ENCODE results near the gene FRMD4A.
A peak's percentile ranks its signal among the peaks of the same experiment; 100 is the strongest.

FRMD4A gene

DNA sequence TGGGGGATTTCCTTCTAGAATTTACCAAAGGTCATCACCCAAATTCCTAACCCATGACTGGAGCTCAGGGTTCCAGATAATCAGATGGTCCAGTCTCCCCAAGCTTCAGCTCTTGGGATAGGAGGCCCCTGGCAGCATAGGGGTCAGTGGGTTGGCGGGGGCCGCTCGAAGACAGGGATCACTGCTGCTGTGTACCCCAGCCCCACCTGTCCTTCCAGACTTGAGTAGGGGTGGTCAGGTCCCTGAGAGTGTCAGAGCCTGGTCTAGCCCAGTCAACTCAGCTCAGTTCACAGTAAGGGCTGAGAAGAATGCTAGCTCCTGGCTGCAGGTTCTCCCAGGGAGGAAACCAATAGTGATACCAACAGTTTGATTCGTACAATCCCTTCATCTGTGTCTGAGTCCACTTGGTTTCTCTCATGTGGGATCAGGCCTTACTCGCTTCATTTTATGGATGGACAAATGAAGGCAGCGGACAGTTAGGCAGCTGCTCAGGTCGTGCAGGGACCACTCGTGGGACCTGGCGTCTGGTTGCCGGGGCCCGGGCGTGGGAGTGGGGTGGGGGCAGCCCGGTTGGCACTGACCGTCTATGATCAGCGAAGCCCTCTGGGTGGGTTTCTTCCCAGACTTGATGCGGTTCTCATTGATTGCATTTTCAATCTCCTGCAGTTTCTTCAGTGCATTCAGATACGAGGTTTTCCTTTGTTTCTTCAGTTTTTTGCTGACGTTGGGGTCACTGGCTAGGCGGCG lies 665.0 kb downstream of the FRMD4A start:
- no peaks in the 10 kb centered on the region for H3K4me1 ChIP-seq (ENCODE audit: control insufficient read depth, insufficient read depth, low read length, poor library complexity, severe bottlenecking)
- no peaks in the 10 kb centered on the region for H3K36me3 ChIP-seq (ENCODE audit: control insufficient read depth, insufficient read depth, low read length)
- H3K4me3 ChIP-seq (ENCODE audit: insufficient read depth, low read depth, low read length, poor library complexity, severe bottlenecking) = no peak overlapping the region
- no peak overlapping the region for H3K27ac ChIP-seq (ENCODE audit: insufficient read depth, low read length, poor library complexity, severe bottlenecking)
- DNase-seq = no peak
- H3K27me3 ChIP-seq (replicated peaks; ENCODE audit: control insufficient read depth, insufficient read depth, low read length, poor library complexity, severe bottlenecking) = no peaks in the 10 kb centered on the region
- H3K9me3 ChIP-seq (ENCODE audit: control insufficient read depth, low read length) = no peaks in the 10 kb centered on the region

GRCh38 chr10:13661256-13661655 lies 669.5 kb downstream of the FRMD4A start:
- no peaks in the 10 kb centered on the region for H3K9me3 ChIP-seq (ENCODE audit: control insufficient read depth, low read length)
- H3K36me3 ChIP-seq (ENCODE audit: control insufficient read depth, insufficient read depth, low read length) = no peaks in the 10 kb centered on the region
- DNase-seq = no peak
- no peaks in the 10 kb centered on the region for H3K4me1 ChIP-seq (ENCODE audit: control insufficient read depth, insufficient read depth, low read length, poor library complexity, severe bottlenecking)
- no peak overlapping the region for H3K4me3 ChIP-seq (ENCODE audit: insufficient read depth, low read depth, low read length, poor library complexity, severe bottlenecking)
- H3K27me3 ChIP-seq (replicated peaks; ENCODE audit: control insufficient read depth, insufficient read depth, low read length, poor library complexity, severe bottlenecking) = no peaks in the 10 kb centered on the region
- H3K27ac ChIP-seq (ENCODE audit: insufficient read depth, low read length, poor library complexity, severe bottlenecking) = no peak overlapping the region

DNA sequence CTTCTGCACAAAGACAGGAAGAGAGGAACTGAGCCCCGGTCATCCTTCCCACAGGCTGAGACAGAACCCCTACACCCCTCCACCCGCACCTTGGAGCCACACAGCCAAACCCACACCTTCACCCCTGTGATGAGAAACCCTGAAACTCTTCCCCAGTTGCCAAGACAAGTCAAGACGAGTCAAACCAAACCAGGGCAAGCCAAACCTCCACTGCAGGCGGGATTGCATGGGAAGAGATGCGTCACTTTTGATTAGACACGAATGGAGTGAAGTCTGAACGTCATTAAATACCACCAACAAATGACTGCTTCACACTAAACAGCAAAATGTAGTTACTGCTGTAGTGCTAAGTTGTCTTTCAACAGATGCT lies 670.2 kb downstream of the FRMD4A start:
- Histone ChIP-seq H3K27ac (ENCODE audit: insufficient read depth, low read length, poor library complexity, severe bottlenecking) (no peak overlapping the region), H3K9me3 (ENCODE audit: control insufficient read depth, low read length) (no peaks in the 10 kb centered on the region), H3K4me3 (ENCODE audit: insufficient read depth, low read depth, low read length, poor library complexity, severe bottlenecking) (no peak overlapping the region), H3K4me1 (ENCODE audit: control insufficient read depth, insufficient read depth, low read length, poor library complexity, severe bottlenecking) (no peaks in the 10 kb centered on the region), H3K36me3 (ENCODE audit: control insufficient read depth, insufficient read depth, low read length) (no peaks in the 10 kb centered on the region), H3K27me3 (replicated peaks; ENCODE audit: control insufficient read depth, insufficient read depth, low read length, poor library complexity, severe bottlenecking) (no peaks in the 10 kb centered on the region)
- no peak for DNase-seq

- no peak overlapping the region for H3K27ac ChIP-seq (ENCODE audit: insufficient read depth, low read length, poor library complexity, severe bottlenecking)
- H3K4me1 ChIP-seq (ENCODE audit: control insufficient read depth, insufficient read depth, low read length, poor library complexity, severe bottlenecking) = no peaks in the 10 kb centered on the region
- H3K27me3 ChIP-seq (replicated peaks; ENCODE audit: control insufficient read depth, insufficient read depth, low read length, poor library complexity, severe bottlenecking) = no peaks in the 10 kb centered on the region
- no peaks in the 10 kb centered on the region for H3K36me3 ChIP-seq (ENCODE audit: control insufficient read depth, insufficient read depth, low read length)
- no peak overlapping the region for H3K4me3 ChIP-seq (ENCODE audit: insufficient read depth, low read depth, low read length, poor library complexity, severe bottlenecking)
- H3K9me3 ChIP-seq (ENCODE audit: control insufficient read depth, low read length) = no peaks in the 10 kb centered on the region
- peak; percentile 10 to 45 (median 35) for DNase-seq
These were observed 670.7 kb downstream of the FRMD4A start for GRCh38 chr10:13659887-13660550.

DNA sequence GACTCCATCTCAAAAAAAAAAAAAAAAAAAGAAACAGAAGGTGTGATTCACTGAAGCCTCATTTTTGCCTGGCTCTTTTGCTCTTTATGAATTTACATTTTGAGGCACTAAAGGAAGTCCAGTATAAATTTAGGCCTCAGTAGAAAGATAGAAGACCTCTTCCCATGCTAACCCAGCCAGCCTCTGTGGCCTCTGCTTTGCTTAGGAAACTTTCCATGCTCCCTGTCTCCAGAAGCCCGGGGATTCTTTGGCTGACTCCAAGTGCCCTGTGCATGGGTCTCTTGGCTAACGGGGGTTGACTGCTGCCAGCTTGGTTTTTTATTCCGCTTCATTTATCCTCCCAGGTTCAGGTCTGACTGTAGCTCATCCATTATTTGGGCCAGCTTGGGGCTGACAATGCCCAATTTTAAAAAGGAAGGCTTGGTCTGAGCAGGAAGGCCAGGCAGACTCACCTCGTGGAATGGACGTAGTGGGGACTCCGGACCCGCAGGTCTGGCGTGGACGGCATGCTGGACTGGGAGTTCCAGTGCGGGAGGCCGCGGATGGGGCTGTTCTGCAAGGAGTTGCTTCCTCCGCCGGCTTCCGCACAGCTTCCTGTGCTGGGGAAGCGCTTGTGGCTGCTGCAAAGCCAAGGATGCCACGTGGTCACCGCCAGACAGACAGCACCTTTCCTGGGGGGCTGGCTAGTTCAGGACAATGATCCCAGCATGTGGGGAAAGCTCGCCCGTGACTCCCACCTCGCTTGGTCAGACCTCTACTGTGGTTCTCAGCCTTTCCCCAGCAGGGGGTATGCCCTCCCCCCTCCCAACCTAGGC lies 671.6 kb downstream of the FRMD4A start:
- no peaks in the 10 kb centered on the region for H3K27me3 ChIP-seq (replicated peaks; ENCODE audit: control insufficient read depth, insufficient read depth, low read length, poor library complexity, severe bottlenecking)
- H3K27ac ChIP-seq (ENCODE audit: insufficient read depth, low read length, poor library complexity, severe bottlenecking) = no peak overlapping the region
- DNase-seq = no peak
- H3K4me1 ChIP-seq (ENCODE audit: control insufficient read depth, insufficient read depth, low read length, poor library complexity, severe bottlenecking) = no peaks in the 10 kb centered on the region
- no peaks in the 10 kb centered on the region for H3K9me3 ChIP-seq (ENCODE audit: control insufficient read depth, low read length)
- no peak overlapping the region for H3K4me3 ChIP-seq (ENCODE audit: insufficient read depth, low read depth, low read length, poor library complexity, severe bottlenecking)
- H3K36me3 ChIP-seq (ENCODE audit: control insufficient read depth, insufficient read depth, low read length) = no peaks in the 10 kb centered on the region

GRCh38 chr10:13658264-13658663 lies 672.5 kb downstream of the FRMD4A start:
- H3K36me3 ChIP-seq (ENCODE audit: control insufficient read depth, insufficient read depth, low read length) = no peaks in the 10 kb centered on the region
- no peak overlapping the region for H3K27ac ChIP-seq (ENCODE audit: insufficient read depth, low read length, poor library complexity, severe bottlenecking)
- DNase-seq = no peak
- H3K27me3 ChIP-seq (replicated peaks; ENCODE audit: control insufficient read depth, insufficient read depth, low read length, poor library complexity, severe bottlenecking) = no peaks in the 10 kb centered on the region
- no peak overlapping the region for H3K4me3 ChIP-seq (ENCODE audit: insufficient read depth, low read depth, low read length, poor library complexity, severe bottlenecking)
- no peaks in the 10 kb centered on the region for H3K9me3 ChIP-seq (ENCODE audit: control insufficient read depth, low read length)
- H3K4me1 ChIP-seq (ENCODE audit: control insufficient read depth, insufficient read depth, low read length, poor library complexity, severe bottlenecking) = no peaks in the 10 kb centered on the region

- no peaks in the 10 kb centered on the region for H3K9me3 ChIP-seq (ENCODE audit: control insufficient read depth, low read length)
- no peak overlapping the region for H3K4me3 ChIP-seq (ENCODE audit: insufficient read depth, low read depth, low read length, poor library complexity, severe bottlenecking)
- no peak for DNase-seq
- H3K27ac ChIP-seq (ENCODE audit: insufficient read depth, low read length, poor library complexity, severe bottlenecking) = no peak overlapping the region
- H3K27me3 ChIP-seq (replicated peaks; ENCODE audit: control insufficient read depth, insufficient read depth, low read length, poor library complexity, severe bottlenecking) = no peaks in the 10 kb centered on the region
- H3K36me3 ChIP-seq (ENCODE audit: control insufficient read depth, insufficient read depth, low read length) = no peaks in the 10 kb centered on the region
- no peaks in the 10 kb centered on the region for H3K4me1 ChIP-seq (ENCODE audit: control insufficient read depth, insufficient read depth, low read length, poor library complexity, severe bottlenecking)
These were observed 673.5 kb downstream of the FRMD4A start for GRCh38 chr10:13657101-13657680.

GRCh38 chr10:13656337-13657100 lies 674.2 kb downstream of the FRMD4A start:
- no peaks in the 10 kb centered on the region for H3K4me1 ChIP-seq (ENCODE audit: control insufficient read depth, insufficient read depth, low read length, poor library complexity, severe bottlenecking)
- no peaks in the 10 kb centered on the region for H3K9me3 ChIP-seq (ENCODE audit: control insufficient read depth, low read length)
- no peaks in the 10 kb centered on the region for H3K27me3 ChIP-seq (replicated peaks; ENCODE audit: control insufficient read depth, insufficient read depth, low read length, poor library complexity, severe bottlenecking)
- DNase-seq = no peak
- H3K27ac ChIP-seq (ENCODE audit: insufficient read depth, low read length, poor library complexity, severe bottlenecking) = no peak overlapping the region
- H3K36me3 ChIP-seq (ENCODE audit: control insufficient read depth, insufficient read depth, low read length) = no peaks in the 10 kb centered on the region
- H3K4me3 ChIP-seq (ENCODE audit: insufficient read depth, low read depth, low read length, poor library complexity, severe bottlenecking) = no peak overlapping the region

GRCh38 chr10:13654846-13655245 lies 675.9 kb downstream of the FRMD4A start:
- H3K4me3 ChIP-seq (ENCODE audit: insufficient read depth, low read depth, low read length, poor library complexity, severe bottlenecking) = no peak overlapping the region
- no peaks in the 10 kb centered on the region for H3K4me1 ChIP-seq (ENCODE audit: control insufficient read depth, insufficient read depth, low read length, poor library complexity, severe bottlenecking)
- no peak for DNase-seq
- no peaks in the 10 kb centered on the region for H3K36me3 ChIP-seq (ENCODE audit: control insufficient read depth, insufficient read depth, low read length)
- H3K27ac ChIP-seq (ENCODE audit: insufficient read depth, low read length, poor library complexity, severe bottlenecking) = no peak overlapping the region
- H3K9me3 ChIP-seq (ENCODE audit: control insufficient read depth, low read length) = no peaks in the 10 kb centered on the region
- H3K27me3 ChIP-seq (replicated peaks; ENCODE audit: control insufficient read depth, insufficient read depth, low read length, poor library complexity, severe bottlenecking) = no peaks in the 10 kb centered on the region

Data from effector memory CD4-positive, alpha-beta T cell (primary cell).